BE2C (cell line): ENCODE results near the gene ABHD12B.

Source experiments
- DNase-seq: peaks from one replicate; pipeline ENCODE4 v3.0.0-alpha.2; 2020
- H3K27me3 ChIP-seq: fragments of 250-450 bp; sonication (Bioruptor Pico); 2 replicates; pipeline ENCODE4 v1.5.1; 2020; ENCODE audit warnings: mild to moderate bottlenecking
- H3K36me3 ChIP-seq: fragments of 250-450 bp; sonication (Bioruptor Pico); 2 replicates; pipeline ENCODE4 v1.5.1; 2020; ENCODE audit warnings: mild to moderate bottlenecking
- H3K4me1 ChIP-seq: fragments of 250-450 bp; sonication (Bioruptor Pico); 2 replicates; pipeline ENCODE4 v1.5.1; 2020
- H3K4me3 ChIP-seq: 2 replicates; pipeline ENCODE4 v1.5.1; 2011; ENCODE audit warnings: low read depth, low read length
- H3K9me3 ChIP-seq: fragments of 250-450 bp; sonication (Bioruptor Pico); 2 replicates; pipeline ENCODE4 v1.5.1; 2020
- TF ChIP-seq, protein P1 (sequence below): IDR thresholded peaks from 2 replicates; pipeline ENCODE4 v1.5.1; 2012; ENCODE audit warnings: mild to moderate bottlenecking, low read depth, low read length

ABHD12B gene

DNA sequence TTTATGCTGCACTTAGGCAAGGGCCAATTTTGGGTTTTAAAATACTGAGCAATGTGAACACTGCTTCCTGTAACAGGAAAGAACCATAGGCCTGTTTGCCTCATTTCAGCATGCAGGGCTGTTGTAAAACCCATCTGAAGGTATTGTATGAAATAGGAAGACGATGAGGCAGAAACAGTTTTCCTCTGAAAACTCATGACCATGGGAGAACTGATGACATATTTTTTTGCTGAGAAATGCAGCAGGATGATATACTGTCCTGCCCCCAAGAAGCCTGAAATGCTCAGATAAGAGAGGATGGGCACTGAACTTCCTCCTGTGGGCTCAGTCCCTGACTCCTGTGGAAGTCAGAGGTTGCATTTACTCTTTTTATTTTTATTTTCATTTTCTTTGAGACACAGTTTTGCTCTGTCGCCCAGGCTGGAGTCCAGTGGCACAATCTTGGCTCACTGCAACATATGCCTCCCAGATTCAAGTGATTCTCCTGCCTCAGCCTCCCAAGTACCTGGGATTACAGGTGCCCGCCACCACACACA lies 55.1 kb downstream of the ABHD12B start:
- TF ChIP-seq, protein P1, sequence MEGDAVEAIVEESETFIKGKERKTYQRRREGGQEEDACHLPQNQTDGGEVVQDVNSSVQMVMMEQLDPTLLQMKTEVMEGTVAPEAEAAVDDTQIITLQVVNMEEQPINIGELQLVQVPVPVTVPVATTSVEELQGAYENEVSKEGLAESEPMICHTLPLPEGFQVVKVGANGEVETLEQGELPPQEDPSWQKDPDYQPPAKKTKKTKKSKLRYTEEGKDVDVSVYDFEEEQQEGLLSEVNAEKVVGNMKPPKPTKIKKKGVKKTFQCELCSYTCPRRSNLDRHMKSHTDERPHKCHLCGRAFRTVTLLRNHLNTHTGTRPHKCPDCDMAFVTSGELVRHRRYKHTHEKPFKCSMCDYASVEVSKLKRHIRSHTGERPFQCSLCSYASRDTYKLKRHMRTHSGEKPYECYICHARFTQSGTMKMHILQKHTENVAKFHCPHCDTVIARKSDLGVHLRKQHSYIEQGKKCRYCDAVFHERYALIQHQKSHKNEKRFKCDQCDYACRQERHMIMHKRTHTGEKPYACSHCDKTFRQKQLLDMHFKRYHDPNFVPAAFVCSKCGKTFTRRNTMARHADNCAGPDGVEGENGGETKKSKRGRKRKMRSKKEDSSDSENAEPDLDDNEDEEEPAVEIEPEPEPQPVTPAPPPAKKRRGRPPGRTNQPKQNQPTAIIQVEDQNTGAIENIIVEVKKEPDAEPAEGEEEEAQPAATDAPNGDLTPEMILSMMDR: no peak
- Histone ChIP-seq H3K36me3 (no peaks in the 10 kb centered on the region), H3K27me3 (no peaks in the 10 kb centered on the region), H3K4me3 (no peak overlapping the region), H3K4me1 (peaks cover under 1% of the 10 kb centered on the region; the same call in 1 of the 2 replicates), H3K9me3 (no peaks in the 10 kb centered on the region)
- DNase-seq: no peak

DNA sequence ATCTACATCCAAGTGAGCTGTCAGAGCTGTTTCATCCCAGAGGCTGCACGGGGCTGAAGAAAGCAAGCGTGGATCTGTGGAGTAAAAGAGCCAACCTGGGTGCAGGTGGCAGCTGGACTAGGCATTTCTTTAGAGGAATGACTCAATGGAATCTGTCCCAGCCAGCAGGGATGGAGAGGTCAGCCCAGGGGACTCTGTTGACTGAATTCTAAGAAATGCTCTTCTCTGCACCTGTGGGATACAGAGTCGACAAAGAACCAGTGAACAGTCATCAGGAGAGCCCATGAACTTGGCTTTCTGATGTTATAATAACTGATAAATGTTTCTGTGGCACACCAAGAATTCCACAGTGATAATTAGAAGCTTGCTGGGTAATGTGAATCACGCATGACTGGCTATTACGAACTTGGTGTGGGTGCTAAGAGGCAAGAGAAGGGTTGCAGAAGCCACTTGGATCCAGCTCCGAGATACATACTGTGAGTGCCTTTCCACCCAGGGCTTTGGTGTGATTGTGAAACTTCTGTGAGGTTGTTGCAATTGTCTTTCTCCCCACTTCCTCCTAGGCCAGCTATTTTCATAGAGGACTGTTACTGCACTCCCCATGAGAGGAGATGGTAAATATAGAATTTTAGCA lies 56.3 kb downstream of the ABHD12B start:
- H3K4me3 ChIP-seq: no peak overlapping the region
- DNase-seq: no peak
- H3K4me1 ChIP-seq: peaks cover 11% of the 10 kb centered on the region
- TF ChIP-seq, protein P1: no peak
- no peaks in the 10 kb centered on the region for H3K36me3 ChIP-seq
- no peaks in the 10 kb centered on the region for H3K27me3 ChIP-seq
- no peaks in the 10 kb centered on the region for H3K9me3 ChIP-seq

DNA sequence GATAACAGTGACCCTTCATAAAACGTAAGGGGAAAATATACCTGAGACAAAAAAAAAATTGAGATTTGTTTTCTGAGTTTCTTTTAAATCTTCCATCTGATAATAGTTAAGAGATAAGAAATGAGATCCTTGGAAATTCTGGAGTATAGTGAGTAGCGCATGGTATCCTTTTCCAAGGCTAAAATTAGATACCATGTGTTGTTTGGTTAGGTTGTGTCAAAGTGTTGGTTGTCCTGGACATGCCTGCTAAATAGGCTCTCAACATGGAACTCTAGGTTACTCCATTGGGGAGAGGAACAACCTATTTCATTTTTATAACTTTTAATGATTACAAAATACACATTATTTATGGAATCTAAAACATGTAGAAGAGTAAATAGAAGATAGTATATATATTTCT lies 57.7 kb downstream of the ABHD12B start:
- Histone ChIP-seq H3K36me3 (no peaks in the 10 kb centered on the region), H3K4me1 (peaks cover 11% of the 10 kb centered on the region), H3K9me3 (no peaks in the 10 kb centered on the region), H3K4me3 (no peak overlapping the region), H3K27me3 (no peaks in the 10 kb centered on the region)
- no peak for DNase-seq
- TF ChIP-seq, protein P1: no peak

DNA sequence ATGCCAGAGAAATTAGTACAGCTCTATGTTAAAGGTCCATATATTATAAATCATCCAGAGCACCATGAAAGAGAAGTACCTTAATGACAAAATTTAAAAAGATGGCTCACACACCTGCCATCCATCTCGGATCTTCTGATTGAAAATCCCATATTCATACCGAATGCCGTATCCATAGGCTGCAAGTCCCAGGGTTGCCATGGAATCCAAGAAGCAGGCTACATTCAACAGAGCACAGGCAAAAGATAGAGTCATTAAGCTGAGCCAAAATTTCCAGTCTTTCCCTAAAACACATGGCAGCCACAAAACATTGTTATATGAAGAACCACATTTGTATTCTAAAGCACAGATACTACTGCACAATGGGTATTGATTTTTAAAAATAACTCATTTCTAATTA lies 59.7 kb downstream of the ABHD12B start:
- Histone ChIP-seq H3K9me3 (no peaks in the 10 kb centered on the region), H3K4me1 (peaks cover 11% of the 10 kb centered on the region), H3K36me3 (no peaks in the 10 kb centered on the region), H3K27me3 (no peaks in the 10 kb centered on the region), H3K4me3 (no peak overlapping the region)
- TF ChIP-seq, protein P1: no peak
- no peak for DNase-seq

DNA sequence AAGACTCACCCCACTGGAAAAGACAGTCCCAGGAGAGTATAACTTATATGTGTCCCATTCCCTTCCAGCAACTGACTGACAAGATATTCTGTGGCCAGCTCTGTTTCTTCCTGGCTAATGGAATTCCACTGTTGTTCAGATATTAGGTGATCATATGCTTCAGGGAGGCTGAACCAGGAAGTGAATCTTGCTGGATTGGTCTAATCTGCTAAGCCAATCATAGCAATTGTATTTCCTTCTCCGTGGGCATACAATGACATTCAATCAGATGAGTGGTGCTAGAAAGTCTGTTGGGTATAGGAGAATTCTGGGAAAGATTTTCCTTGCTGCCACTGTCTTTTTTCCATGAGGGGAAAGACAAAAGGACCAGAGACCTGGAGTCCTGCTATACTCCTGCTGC lies 60.3 kb downstream of the ABHD12B start:
- no peak for DNase-seq
- Histone ChIP-seq H3K36me3 (no peaks in the 10 kb centered on the region), H3K27me3 (no peaks in the 10 kb centered on the region), H3K4me3 (no peak overlapping the region), H3K4me1 (peaks cover 11% of the 10 kb centered on the region), H3K9me3 (no peaks in the 10 kb centered on the region)
- TF ChIP-seq, protein P1: no peak
